IPS-18a (cell line): Measurements from ENCODE around the gene SLC17A5.
"Not testable (repeated sequence)": the region's sequence is repeated elsewhere in the genome, so short reads cannot be mapped to it uniquely, and the experiment has no call there.

Source experiments
- H3K27ac ChIP-seq: one replicate; pipeline ENCODE4 v1.5.1; 2013; ENCODE audit warnings: low read length
- H3K27me3 ChIP-seq: one replicate; pipeline ENCODE4 v1.6.1; 2013; ENCODE audit warnings: mild to moderate bottlenecking, low read length; ENCODE audit not compliant: control insufficient read depth, insufficient read depth
- H3K36me3 ChIP-seq: one replicate; pipeline ENCODE4 v1.6.1; 2013; ENCODE audit warnings: low read depth, low read length; ENCODE audit not compliant: control insufficient read depth
- H3K4me1 ChIP-seq: one replicate; pipeline ENCODE4 v1.6.1; 2013; ENCODE audit warnings: low read depth, low read length; ENCODE audit not compliant: control insufficient read depth
- H3K4me3 ChIP-seq: one replicate; pipeline ENCODE4 v1.5.1; 2013; ENCODE audit warnings: low read length
- H3K9ac ChIP-seq: one replicate; pipeline ENCODE4 v1.6.1; 2013; ENCODE audit warnings: mild to moderate bottlenecking, low read length, moderate library complexity
- H3K9me3 ChIP-seq: one replicate; pipeline ENCODE4 v1.6.1; 2013; ENCODE audit warnings: low read depth, low read length; ENCODE audit not compliant: control insufficient read depth

Gene SLC17A5

GRCh38 chr6:73637404-73637803 is 16.4 kb downstream of the SLC17A5 start:
- no peak overlapping the region for H3K27ac ChIP-seq

GRCh38 chr6:73636048-73636447 is 17.7 kb downstream of the SLC17A5 start:
- H3K4me1 ChIP-seq, result no peaks in the 10 kb centered on the region
- H3K4me3 ChIP-seq, result no peak overlapping the region
- H3K9ac ChIP-seq, result no peak overlapping the region
- no peak overlapping the region for H3K27ac ChIP-seq
- peaks cover 6% of the 10 kb centered on the region for H3K36me3 ChIP-seq
- no peaks in the 10 kb centered on the region for H3K9me3 ChIP-seq
- no peaks in the 10 kb centered on the region for H3K27me3 ChIP-seq

More at GRCh38 chr6:73637404-73637803, 16.4 kb downstream of the SLC17A5 start:
- H3K4me1 ChIP-seq, result no peaks in the 10 kb centered on the region
- peaks cover 6% of the 10 kb centered on the region for H3K36me3 ChIP-seq
- no peak overlapping the region for H3K9ac ChIP-seq
- H3K9me3 ChIP-seq, result no peaks in the 10 kb centered on the region
- H3K27me3 ChIP-seq, result no peaks in the 10 kb centered on the region
- H3K4me3 ChIP-seq, result no peak overlapping the region

- H3K4me3 ChIP-seq, result no peak overlapping the region
- no peaks in the 10 kb centered on the region for H3K27me3 ChIP-seq
Measured at GRCh38 chr6:73632346-73632745, 21.4 kb downstream of the SLC17A5 start.

GRCh38 chr6:73631849-73632248 is 21.9 kb downstream of the SLC17A5 start:
- no peaks in the 10 kb centered on the region for H3K36me3 ChIP-seq
- no peaks in the 10 kb centered on the region for H3K9me3 ChIP-seq
- no peaks in the 10 kb centered on the region for H3K27me3 ChIP-seq
- H3K4me3 ChIP-seq, result no peak overlapping the region
- H3K9ac ChIP-seq, result no peak overlapping the region
- no peaks in the 10 kb centered on the region for H3K4me1 ChIP-seq
- no peak overlapping the region for H3K27ac ChIP-seq

More at GRCh38 chr6:73632346-73632745, 21.4 kb downstream of the SLC17A5 start:
- H3K4me1 ChIP-seq, result no peaks in the 10 kb centered on the region
- no peak overlapping the region for H3K27ac ChIP-seq
- no peak overlapping the region for H3K9ac ChIP-seq
- H3K36me3 ChIP-seq, result no peaks in the 10 kb centered on the region
- no peaks in the 10 kb centered on the region for H3K9me3 ChIP-seq

- no peaks in the 10 kb centered on the region for H3K27me3 ChIP-seq
Measured at GRCh38 chr6:73630401-73630800, 23.4 kb downstream of the SLC17A5 start.

GRCh38 chr6:73624896-73625295 is 28.9 kb downstream of the SLC17A5 start:
- Histone ChIP-seq H3K27ac (no peak overlapping the region), H3K9ac (no peak overlapping the region), H3K4me1 (no peaks in the 10 kb centered on the region), H3K9me3 (no peaks in the 10 kb centered on the region), H3K27me3 (no peaks in the 10 kb centered on the region), H3K4me3 (no peak overlapping the region), H3K36me3 (no peaks in the 10 kb centered on the region)

More at GRCh38 chr6:73630401-73630800, 23.4 kb downstream of the SLC17A5 start:
- H3K4me1 ChIP-seq, result no peaks in the 10 kb centered on the region
- no peak overlapping the region for H3K9ac ChIP-seq
- H3K27ac ChIP-seq, result no peak overlapping the region
- H3K4me3 ChIP-seq, result no peak overlapping the region
- H3K9me3 ChIP-seq, result no peaks in the 10 kb centered on the region
- H3K36me3 ChIP-seq, result no peaks in the 10 kb centered on the region

GRCh38 chr6:73623480-73623879 is 30.3 kb downstream of the SLC17A5 start:
- not testable (repeated sequence) for H3K4me1 ChIP-seq, H3K27ac ChIP-seq, H3K36me3 ChIP-seq, H3K9me3 ChIP-seq, H3K4me3 ChIP-seq, H3K9ac ChIP-seq, H3K27me3 ChIP-seq

GRCh38 chr6:73618082-73618481 is 35.7 kb downstream of the SLC17A5 start:
- not testable (repeated sequence) for H3K4me1 ChIP-seq, H3K36me3 ChIP-seq, H3K9ac ChIP-seq, H3K9me3 ChIP-seq, H3K27ac ChIP-seq, H3K27me3 ChIP-seq, H3K4me3 ChIP-seq

- no peaks in the 10 kb centered on the region for H3K36me3 ChIP-seq
Measured at GRCh38 chr6:73614802-73615201, 39.0 kb downstream of the SLC17A5 start.

GRCh38 chr6:73613806-73614536 is 39.8 kb downstream of the SLC17A5 start:
- no peaks in the 10 kb centered on the region for H3K9me3 ChIP-seq
- no peak overlapping the region for H3K27ac ChIP-seq
- H3K4me3 ChIP-seq, result no peak overlapping the region
- H3K27me3 ChIP-seq, result no peaks in the 10 kb centered on the region
- H3K9ac ChIP-seq, result no peak overlapping the region
- H3K4me1 ChIP-seq, result no peaks in the 10 kb centered on the region
- no peaks in the 10 kb centered on the region for H3K36me3 ChIP-seq

More at GRCh38 chr6:73614802-73615201, 39.0 kb downstream of the SLC17A5 start:
- Histone ChIP-seq H3K4me3 (no peak overlapping the region), H3K9ac (no peak overlapping the region), H3K27ac (no peak overlapping the region), H3K4me1 (no peaks in the 10 kb centered on the region), H3K9me3 (no peaks in the 10 kb centered on the region), H3K27me3 (no peaks in the 10 kb centered on the region)

GRCh38 chr6:73612611-73613010 is 41.2 kb downstream of the SLC17A5 start:
- Histone ChIP-seq H3K9me3 (no peaks in the 10 kb centered on the region), H3K4me1 (no peaks in the 10 kb centered on the region), H3K36me3 (peaks cover 3% of the 10 kb centered on the region), H3K27me3 (no peaks in the 10 kb centered on the region), H3K27ac (no peak overlapping the region), H3K9ac (no peak overlapping the region), H3K4me3 (no peak overlapping the region)
